Gastrocnemius medialis (tissue), 4 donors: ENCODE data around the gene SYCE1. TPM values are rescaled to one million over a fixed set of nuclear protein-coding genes. Genes with fewer than 3 reads are reported as not detected.
"Not testable (repeated sequence)": the region's sequence is repeated elsewhere in the genome, so short reads cannot be mapped to it uniquely, and the experiment has no call there.

Experiments
- ATAC-seq, 2 donors: fragments of 150-250 bp; one replicate each; pipeline ENCODE4 v1.9.1; 2016
- DNase-seq, 2 donors: peaks; one replicate each; pipeline ENCODE4 v3.0.0-alpha.2; 2019
- H3K27ac ChIP-seq, 4 donors: fragments of 200-600 bp; sonication (generic); 1 replicate in 1 of 4; 2 replicates in 3 of 4; pipeline ENCODE4 v1.5.1; 2016 to 2018; ENCODE audit warnings: mild to moderate bottlenecking in 2 of 4, moderate library complexity in 1 of 4
- H3K27me3 ChIP-seq, 3 donors: fragments of 200-600 bp; sonication (generic) in 2 of 3; 1 replicate in 1 of 3; 2 replicates in 2 of 3; pipeline versions ENCODE4 v1.5.1 to v1.6.0; 2016 to 2019; ENCODE audit warnings: mild to moderate bottlenecking in 1 of 3, moderate library complexity in 1 of 3
- H3K36me3 ChIP-seq, 2 donors: fragments of 200-600 bp; sonication (generic) in 1 of 2; one replicate each; pipeline ENCODE4 v1.5.1; 2017 to 2018
- H3K4me1 ChIP-seq, 2 donors: fragments of 200-600 bp; sonication (generic) in 1 of 2; one replicate each; pipeline ENCODE4 v1.5.1; 2016 to 2017; ENCODE audit warnings: mild to moderate bottlenecking in 2 of 2
- H3K4me3 ChIP-seq, 4 donors: fragments of 200-600 bp; sonication (generic) in 3 of 4; 1 replicate in 1 of 4; 2 replicates in 3 of 4; pipeline ENCODE4 v1.5.1; 2016 to 2019; ENCODE audit warnings: mild to moderate bottlenecking in 2 of 4
- H3K9me3 ChIP-seq, 3 donors: fragments of 200-600 bp; sonication (generic) in 2 of 3; 1 replicate in 1 of 3; 2 replicates in 2 of 3; pipeline ENCODE4 v1.5.1; 2016 to 2019
- POLR2A ChIP-seq, 2 donors: fragments of 450-650 bp; IDR thresholded peaks; one replicate each; pipeline ENCODE4 v1.6.1; 2017; ENCODE audit warnings: antibody characterized with exemption in 2 of 2, mild to moderate bottlenecking in 2 of 2, moderate library complexity in 2 of 2
- in situ Hi-C, 4 donors: fragments of 200-750 bp; cut with MboI; loops; one replicate each; pipeline versions ENCODE4 v1.15.0 to v1.8.0; 2017; ENCODE audit warnings: low sequenced_read_pairs in 4 of 4
- intact Hi-C: fragments of 100-400 bp; cut with DNase I; formaldehyde crosslinking; loops from one replicate; pipeline ENCODE4 v1.15.1; 2023; ENCODE audit warnings: low total_unique reads
- total RNA-seq, 4 donors: library from RNA; depleted of rRNA; stranded (reverse); fragments of >200 nt; gene quantifications; one replicate each; pipeline versions ENCODE4 v1.1.0 to v1.2.3, GENCODE V29; 2016
- TF ChIP-seq, protein P1 (sequence below), 5 experiments: fragments of 450-650 bp in 3 of 5; fragments of 200-600 bp in 2 of 5; sonication (generic) in 2 of 5; IDR thresholded peaks in 4 of 5; conservative IDR thresholded peaks in 1 of 5; 1 replicate in 4 of 5; 2 replicates in 1 of 5; pipeline ENCODE4 v1.5.1; 2016 to 2019; ENCODE audit warnings: antibody characterized with exemption in 5 of 5, mild to moderate bottlenecking in 3 of 5, moderate library complexity in 3 of 5

The SYCE1 gene
- total RNA-seq, 4 donors from 2014 or later = 0.32 TPM; not detected in 3

DNA sequence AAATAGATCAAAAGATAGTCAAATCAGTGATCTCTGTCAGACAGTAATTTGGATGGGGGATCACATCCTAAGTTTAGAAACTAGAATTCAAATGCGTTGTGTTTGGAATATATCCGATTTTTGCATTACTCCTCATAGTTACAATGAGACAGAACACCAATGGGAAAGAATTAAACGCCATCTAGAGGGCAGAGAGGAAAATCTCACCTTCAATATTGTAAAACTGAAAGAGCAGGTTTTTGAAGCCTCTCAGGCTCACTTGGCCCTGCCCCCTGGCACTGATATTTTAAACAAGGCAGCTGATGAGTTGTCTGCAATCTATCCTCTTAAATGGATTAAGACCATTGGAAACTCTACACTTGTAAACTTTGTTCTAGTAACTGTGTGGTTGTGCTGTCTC is 43.5 kb upstream of the SYCE1 start:
- ATAC-seq = no peak
- no peak overlapping the region for H3K4me3 ChIP-seq
- intact Hi-C loops = no loop called here

DNA sequence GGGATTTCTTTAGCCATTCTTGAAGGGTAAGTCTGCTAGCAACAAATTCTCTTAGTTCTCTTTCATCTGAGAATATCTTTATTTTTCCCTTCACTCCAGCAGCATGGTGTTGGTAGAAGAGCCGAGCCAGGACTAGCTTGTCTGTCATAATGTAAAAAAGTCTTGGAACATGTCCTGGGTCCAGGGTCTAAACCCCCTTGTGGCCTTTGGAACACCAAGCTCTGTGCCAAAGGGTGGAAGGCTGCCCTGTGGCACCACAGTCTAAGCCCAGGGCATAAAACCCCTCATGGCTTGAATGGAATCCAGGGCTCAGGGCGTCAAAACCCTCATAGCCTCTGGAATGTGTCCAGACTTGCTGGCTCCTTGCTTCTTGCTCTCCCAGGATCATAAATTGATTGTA is 38.1 kb upstream of the SYCE1 start:
- H3K4me3 ChIP-seq, in situ Hi-C loops, H3K9me3 ChIP-seq, H3K4me1 ChIP-seq, DNase-seq, intact Hi-C loops, H3K27ac ChIP-seq, H3K36me3 ChIP-seq, ATAC-seq: not testable (repeated sequence)
- H3K27me3 ChIP-seq = peaks cover 0 to 14% (median 8%) of the 10 kb centered on the region in 3 donors

More for the DNA sequence above, 43.5 kb upstream of the SYCE1 start:
- Histone ChIP-seq H3K4me1 (no peaks in the 10 kb centered on the region), H3K27me3 (peaks cover 0 to 17% (median 7%) of the 10 kb centered on the region in 3 donors), H3K36me3 (no peaks in the 10 kb centered on the region), H3K27ac (no peak overlapping the region), H3K9me3 (no peaks in the 10 kb centered on the region)
- TF ChIP-seq, protein P1, sequence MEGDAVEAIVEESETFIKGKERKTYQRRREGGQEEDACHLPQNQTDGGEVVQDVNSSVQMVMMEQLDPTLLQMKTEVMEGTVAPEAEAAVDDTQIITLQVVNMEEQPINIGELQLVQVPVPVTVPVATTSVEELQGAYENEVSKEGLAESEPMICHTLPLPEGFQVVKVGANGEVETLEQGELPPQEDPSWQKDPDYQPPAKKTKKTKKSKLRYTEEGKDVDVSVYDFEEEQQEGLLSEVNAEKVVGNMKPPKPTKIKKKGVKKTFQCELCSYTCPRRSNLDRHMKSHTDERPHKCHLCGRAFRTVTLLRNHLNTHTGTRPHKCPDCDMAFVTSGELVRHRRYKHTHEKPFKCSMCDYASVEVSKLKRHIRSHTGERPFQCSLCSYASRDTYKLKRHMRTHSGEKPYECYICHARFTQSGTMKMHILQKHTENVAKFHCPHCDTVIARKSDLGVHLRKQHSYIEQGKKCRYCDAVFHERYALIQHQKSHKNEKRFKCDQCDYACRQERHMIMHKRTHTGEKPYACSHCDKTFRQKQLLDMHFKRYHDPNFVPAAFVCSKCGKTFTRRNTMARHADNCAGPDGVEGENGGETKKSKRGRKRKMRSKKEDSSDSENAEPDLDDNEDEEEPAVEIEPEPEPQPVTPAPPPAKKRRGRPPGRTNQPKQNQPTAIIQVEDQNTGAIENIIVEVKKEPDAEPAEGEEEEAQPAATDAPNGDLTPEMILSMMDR (IDR thresholded peaks at IDR 0.05 in 4 of 5, conservative IDR thresholded peaks at IDR 0.05 in 1 of 5) = peak in 2 of 5 experiments; percentile 17 to 27
- no peak for TF ChIP-seq POLR2A (IDR thresholded peaks at IDR 0.05)
- in situ Hi-C loops = no loop called here
- no peak for DNase-seq

DNA sequence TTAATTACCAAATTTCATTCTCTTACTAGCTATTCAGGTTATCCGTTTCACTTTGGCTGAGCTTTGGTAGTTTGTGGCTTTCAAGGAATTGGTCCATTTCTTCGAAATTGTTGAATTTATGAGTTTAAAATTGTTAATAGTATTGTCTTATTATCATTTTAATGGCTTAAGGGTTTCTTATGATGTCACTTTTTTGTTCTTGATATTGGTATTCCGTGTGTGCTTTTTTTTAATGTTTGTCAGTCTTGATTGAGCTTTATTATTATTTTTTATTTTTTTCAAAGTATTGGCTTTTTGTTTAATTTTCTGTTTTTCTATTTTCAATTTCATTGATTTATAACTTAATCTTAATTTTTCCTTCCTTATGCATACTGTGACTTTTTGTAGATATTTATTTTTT is 35.3 kb upstream of the SYCE1 start:
- TF ChIP-seq, protein P1 (IDR thresholded peaks at IDR 0.05 in 4 of 5, conservative IDR thresholded peaks at IDR 0.05 in 1 of 5) = no peak
- Histone ChIP-seq H3K9me3 (no peaks in the 10 kb centered on the region), H3K4me3 (no peak overlapping the region), H3K36me3 (no peaks in the 10 kb centered on the region), H3K27me3 (peaks cover 5 to 17% (median 13%) of the 10 kb centered on the region in 3 donors), H3K4me1 (no peaks in the 10 kb centered on the region), H3K27ac (no peak overlapping the region)
- in situ Hi-C loops = no loop called here
- ATAC-seq (no peak), DNase-seq (no peak)
- intact Hi-C loops = no loop called here

DNA sequence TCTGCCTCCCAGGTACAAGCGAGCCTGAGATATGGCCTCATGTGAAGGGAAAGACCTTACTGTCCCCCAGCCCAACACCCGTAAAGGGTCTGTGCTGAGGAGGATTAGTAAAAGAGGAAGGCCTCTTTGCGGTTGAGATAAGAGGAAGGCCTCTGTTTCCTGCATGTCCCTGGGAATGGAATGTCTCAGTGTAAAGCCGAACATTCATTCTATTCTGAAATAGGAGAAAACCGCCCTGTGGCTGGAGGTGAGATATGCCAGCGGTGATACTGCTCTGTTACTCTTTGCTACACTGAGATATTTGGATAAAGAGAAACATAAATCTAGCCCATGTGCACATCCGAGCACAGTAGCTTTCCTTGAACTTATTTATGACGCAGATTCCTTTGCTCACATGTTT is 34.5 kb upstream of the SYCE1 start:
- peaks cover 5 to 17% (median 13%) of the 10 kb centered on the region in 3 donors for H3K27me3 ChIP-seq
- H3K36me3 ChIP-seq, H3K4me1 ChIP-seq, H3K27ac ChIP-seq, in situ Hi-C loops, ATAC-seq, intact Hi-C loops, DNase-seq, H3K9me3 ChIP-seq, H3K4me3 ChIP-seq: not testable (repeated sequence)

DNA sequence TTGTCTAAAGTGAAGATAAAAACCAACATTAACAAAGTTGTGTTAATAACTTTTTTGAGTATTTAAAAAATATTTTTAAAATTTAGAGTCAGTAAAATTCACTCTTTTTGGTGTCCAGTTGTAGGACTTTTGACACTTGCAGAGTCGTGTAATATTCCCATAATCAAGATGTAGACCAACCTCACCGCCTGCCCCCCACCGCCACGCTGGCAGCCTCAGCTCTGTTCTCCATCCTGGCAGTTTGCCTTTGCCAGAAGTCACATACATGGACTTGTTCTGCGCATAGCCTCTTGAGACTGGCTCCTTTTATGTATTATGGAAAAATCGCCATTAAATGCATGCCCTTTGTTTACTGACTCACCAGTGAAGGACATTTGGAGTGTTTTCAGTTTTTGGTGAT is 27.3 kb upstream of the SYCE1 start:
- H3K4me1 ChIP-seq = no peaks in the 10 kb centered on the region
- no peak overlapping the region for H3K4me3 ChIP-seq
- no peak for ATAC-seq
- no peak for TF ChIP-seq POLR2A (IDR thresholded peaks at IDR 0.05)
- TF ChIP-seq, protein P1 (IDR thresholded peaks at IDR 0.05 in 4 of 5, conservative IDR thresholded peaks at IDR 0.05 in 1 of 5) = no peak
- H3K9me3 ChIP-seq = no peaks in the 10 kb centered on the region
- in situ Hi-C loops (no loop called here), intact Hi-C loops (no loop called here)
- H3K27me3 ChIP-seq = peaks cover 1 to 13% (median 3%) of the 10 kb centered on the region in 3 donors
- H3K27ac ChIP-seq = no peak overlapping the region
- no peaks in the 10 kb centered on the region for H3K36me3 ChIP-seq
- DNase-seq = no peak

DNA sequence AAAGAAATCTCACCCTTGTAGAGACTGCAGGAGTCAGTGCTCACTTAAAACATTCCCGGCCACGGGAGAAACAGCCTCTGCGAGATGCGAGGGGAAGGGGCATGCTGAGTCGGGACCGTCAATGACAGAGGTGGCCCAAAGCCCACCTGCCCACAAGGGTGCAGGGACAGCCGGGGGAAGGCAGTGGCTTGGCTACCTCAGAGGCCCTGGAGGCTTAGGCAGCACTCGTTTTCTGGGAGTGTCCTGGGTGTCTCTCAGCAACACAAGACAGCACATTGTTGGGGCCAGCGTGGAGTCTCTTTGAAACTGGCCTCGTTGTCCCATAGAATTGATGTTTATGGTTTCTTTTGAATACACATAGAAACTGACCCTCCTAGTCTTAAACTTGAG is 25.6 kb upstream of the SYCE1 start:
- H3K36me3 ChIP-seq = no peaks in the 10 kb centered on the region
- TF ChIP-seq, protein P1 (IDR thresholded peaks at IDR 0.05 in 4 of 5, conservative IDR thresholded peaks at IDR 0.05 in 1 of 5) = no peak
- no peak for TF ChIP-seq POLR2A (IDR thresholded peaks at IDR 0.05)
- no peaks in the 10 kb centered on the region for H3K4me1 ChIP-seq
- intact Hi-C loops (no loop called here), in situ Hi-C loops (no loop called here)
- no peaks in the 10 kb centered on the region for H3K9me3 ChIP-seq
- no peak for ATAC-seq
- no peak overlapping the region for H3K4me3 ChIP-seq
- DNase-seq = no peak
- H3K27me3 ChIP-seq = peaks cover 0 to 7% (median 0%) of the 10 kb centered on the region in 3 donors
- H3K27ac ChIP-seq = no peak overlapping the region
